GM19240 (cell line): ENCODE data around the gene CDH3.

ENCODE experiments used
- DNase-seq: peaks from one replicate; pipeline ENCODE4 v3.0.0; 2011; ENCODE audit warnings: low spot score; ENCODE audit not compliant: insufficient read length

Gene CDH3

GRCh38 chr16:68644715-68645493, at the start of gene CDH3:
TSS of gene CDH3 (plus strand) at chr16:68645310. CDS start at chr16:68645380, 70 bp downstream.
- no peak for DNase-seq

- no peak for DNase-seq
Observed at GRCh38 chr16:68596266-68596665, 48.8 kb upstream of the CDH3 start.

GRCh38 chr16:68599586-68599985, 45.5 kb upstream of the CDH3 start:
- no peak for DNase-seq

GRCh38 chr16:68605746-68606145, 39.4 kb upstream of the CDH3 start:
- DNase-seq, result no peak

- DNase-seq, result no peak
Observed at GRCh38 chr16:68607443-68607842, 37.7 kb upstream of the CDH3 start.

GRCh38 chr16:68608330-68608729, 36.8 kb upstream of the CDH3 start:
- no peak for DNase-seq

GRCh38 chr16:68612996-68613395, 32.1 kb upstream of the CDH3 start:
- DNase-seq, result no peak

GRCh38 chr16:68617734-68618133, 27.4 kb upstream of the CDH3 start:
- no peak for DNase-seq

GRCh38 chr16:68626557-68626956, 18.6 kb upstream of the CDH3 start:
- DNase-seq, result no peak

- DNase-seq, result no peak
Observed at GRCh38 chr16:68627951-68628425, 17.1 kb upstream of the CDH3 start.

GRCh38 chr16:68629351-68629910, 15.7 kb upstream of the CDH3 start:
- DNase-seq, result no peak

GRCh38 chr16:68636064-68636560, 9.0 kb upstream of the CDH3 start:
- no peak for DNase-seq

GRCh38 chr16:68636818-68637217, 8.3 kb upstream of the CDH3 start:
- no peak for DNase-seq

- no peak for DNase-seq
Observed at GRCh38 chr16:68640972-68641371, 4.1 kb upstream of the CDH3 start.

- DNase-seq, result no peak
Observed at GRCh38 chr16:68642047-68642435, 3.1 kb upstream of the CDH3 start.

GRCh38 chr16:68642436-68643101, 2.5 kb upstream of the CDH3 start:
- DNase-seq, result no peak

GRCh38 chr16:68643227-68643626, 1.9 kb upstream of the CDH3 start:
- no peak for DNase-seq

GRCh38 chr16:68643847-68644246, 1.3 kb upstream of the CDH3 start:
- DNase-seq, result no peak

- no peak for DNase-seq
Observed at GRCh38 chr16:68644296-68644695, 814 bp upstream of the CDH3 start.

GRCh38 chr16:68645494-68646388, 631 bp downstream of the CDH3 start:
- DNase-seq, result no peak

GRCh38 chr16:68646953-68647659, 2.0 kb downstream of the CDH3 start:
- no peak for DNase-seq
